WTC11 (cell line): ENCODE results near the gene ZDHHC16. TPM values are rescaled to one million over a fixed set of nuclear protein-coding genes. Genes with fewer than 3 reads are reported as not detected.

Experiments used
- ATAC-seq: fragments of 200-7000 bp; cut with Tn5 transposase; 2 replicates; pipeline ENCODE4 v1.10.0; 2021; ENCODE audit warnings: mild to moderate bottlenecking, moderate library complexity
- CTCF ChIA-PET: fragments of 300-600 bp; sonication (Branson Sonifier 250); formaldehyde crosslinking; loops from one replicate; lab custom pipeline; 2021; ENCODE audit warnings: antibody characterized with exemption; lab: Charles Lee
- POLR2A ChIA-PET: fragments of 350-600 bp; sonication (Branson Sonifier 250); formaldehyde crosslinking; loops from one replicate; lab custom pipeline; 2021; ENCODE audit warnings: antibody characterized with exemption; lab: Charles Lee
- DNase-seq: peaks from one replicate; pipeline ENCODE4 v3.0.0; 2021; ENCODE audit warnings: low spot score
- H3K27ac Mint-ChIP-seq: 2 replicates; pipeline ENCODE4 v1.8.0; 2021; ENCODE audit warnings: mixed read lengths
- H3K27me3 Mint-ChIP-seq: 2 replicates; pipeline ENCODE4 v1.8.0; 2021; ENCODE audit warnings: low read depth, mild to moderate bottlenecking, moderate library complexity, mixed read lengths
- H3K36me3 Mint-ChIP-seq: 2 replicates; pipeline ENCODE4 v1.8.0; 2021; ENCODE audit warnings: mixed read lengths
- H3K4me1 Mint-ChIP-seq: 2 replicates; pipeline ENCODE4 v1.8.0; 2022; ENCODE audit warnings: mixed read lengths
- H3K4me3 Mint-ChIP-seq: 2 replicates; pipeline ENCODE4 v1.8.0; 2021; ENCODE audit warnings: mild to moderate bottlenecking, moderate library complexity, mixed read lengths
- H3K9me3 Mint-ChIP-seq: 2 replicates; pipeline ENCODE4 v1.8.0; 2021; ENCODE audit warnings: mixed read lengths
- ELF4 ChIP-seq: sonication (generic); formaldehyde crosslinking; IDR thresholded peaks from 2 replicates; pipeline ENCODE4 v1.8.1; 2022; ENCODE audit warnings: low read depth, mild to moderate bottlenecking, moderate library complexity, missing genetic modification reagents
- FOXP1 ChIP-seq: sonication (generic); formaldehyde crosslinking; IDR thresholded peaks from 2 replicates; pipeline ENCODE4 v1.8.0; 2022; ENCODE audit warnings: missing genetic modification reagents, mild to moderate bottlenecking, moderate library complexity, borderline replicate concordance
- GTF2I ChIP-seq: fragments of 250-450 bp; sonication (Bioruptor Pico); conservative IDR thresholded peaks from 2 replicates; pipeline ENCODE4 v1.4.0; 2021; ENCODE audit warnings: mild to moderate bottlenecking
- HMGA2 ChIP-seq: fragments of 250-450 bp; sonication (Bioruptor Pico); IDR thresholded peaks from 2 replicates; pipeline ENCODE4 v1.4.0; 2021; ENCODE audit warnings: mild to moderate bottlenecking, moderate library complexity
- NFYB ChIP-seq: sonication (generic); formaldehyde crosslinking; conservative IDR thresholded peaks from 2 replicates; pipeline ENCODE4 v1.8.0; 2022; ENCODE audit warnings: low read depth, missing genetic modification reagents
- NR2C2 ChIP-seq: sonication (generic); formaldehyde crosslinking; IDR thresholded peaks from 2 replicates; pipeline ENCODE4 v1.8.0; 2022; ENCODE audit warnings: mild to moderate bottlenecking, missing genetic modification reagents
- PRRX2 ChIP-seq: fragments of 250-450 bp; sonication (Bioruptor Pico); IDR thresholded peaks from 2 replicates; pipeline ENCODE4 v1.8.0; 2021; ENCODE audit warnings: mild to moderate bottlenecking
- total RNA-seq: library from RNA; stranded (reverse); gene quantifications from 3 replicates; pipeline ENCODE4 v1.2.3, GENCODE V29; 2021
- TF ChIP-seq, protein P1 (sequence below): sonication (generic); formaldehyde crosslinking; IDR thresholded peaks from 2 replicates; pipeline ENCODE4 v1.8.0; 2022; ENCODE audit warnings: mild to moderate bottlenecking, missing genetic modification reagents
- TF ChIP-seq, protein P2 (sequence below): sonication (generic); formaldehyde crosslinking; IDR thresholded peaks from 2 replicates; pipeline ENCODE4 v1.8.1; 2023; ENCODE audit warnings: mild to moderate bottlenecking, moderate library complexity, missing genetic modification reagents
- TF ChIP-seq, protein P3 (sequence below): sonication (generic); formaldehyde crosslinking; IDR thresholded peaks from 2 replicates; pipeline ENCODE4 v1.8.0; 2023; ENCODE audit warnings: mild to moderate bottlenecking, missing genetic modification reagents
- TF ChIP-seq, protein P4 (sequence below): fragments of 250-450 bp; sonication (Bioruptor Pico); conservative IDR thresholded peaks from 2 replicates; pipeline ENCODE4 v1.9.0; 2021; ENCODE audit warnings: mild to moderate bottlenecking
- TF ChIP-seq, protein P5 (sequence below): fragments of 200-600 bp; IDR thresholded peaks from 2 replicates; pipeline ENCODE4 v1.8.0; 2022; ENCODE audit warnings: antibody characterized with exemption
- TF ChIP-seq, protein P6 (sequence below): sonication (generic); formaldehyde crosslinking; IDR thresholded peaks from 2 replicates; pipeline ENCODE4 v1.8.1; 2022; ENCODE audit warnings: missing genetic modification reagents, borderline replicate concordance

Gene ZDHHC16
- total RNA-seq, 1 experiment from 2014 or later = 44.4 TPM

DNA sequence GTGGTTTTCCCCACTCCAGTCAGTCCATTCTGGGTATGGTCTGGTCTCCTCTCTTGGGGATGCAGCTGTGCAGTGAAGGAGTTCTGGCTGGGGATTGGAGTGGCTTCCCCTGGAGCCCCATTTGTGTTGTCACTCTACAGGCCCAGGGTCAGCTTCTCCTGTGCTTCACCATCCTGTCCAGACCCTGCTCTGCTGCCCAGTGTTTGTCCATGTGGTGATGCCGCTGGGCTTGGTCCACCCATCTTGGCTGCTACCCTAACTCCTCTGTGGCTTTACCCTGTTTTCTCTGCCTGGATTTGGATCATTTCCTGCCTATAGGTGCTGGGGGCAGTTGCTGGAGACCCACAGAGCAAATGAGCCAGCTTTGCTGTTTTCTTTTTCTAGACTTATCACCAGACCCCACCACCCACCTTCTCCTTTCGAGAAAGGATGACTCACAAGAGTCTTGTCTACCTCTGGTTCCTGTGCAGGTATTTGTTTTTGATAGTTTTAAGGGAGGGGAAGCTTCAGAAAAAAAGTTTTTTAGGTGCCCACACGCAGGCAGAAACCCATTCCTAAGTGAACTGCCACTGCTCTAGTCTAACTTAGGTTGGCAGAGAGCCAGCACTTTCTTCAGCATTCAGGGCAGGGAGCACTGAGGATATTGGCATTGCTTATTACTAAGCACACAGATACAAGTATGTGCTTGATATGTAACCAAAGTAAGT is 8.5 kb downstream of the ZDHHC16 start:
- H3K4me3 Mint-ChIP-seq = no peak overlapping the region
- TF ChIP-seq ELF4 (CRISPR knock-in tag) = no peak
- TF ChIP-seq, protein P1, sequence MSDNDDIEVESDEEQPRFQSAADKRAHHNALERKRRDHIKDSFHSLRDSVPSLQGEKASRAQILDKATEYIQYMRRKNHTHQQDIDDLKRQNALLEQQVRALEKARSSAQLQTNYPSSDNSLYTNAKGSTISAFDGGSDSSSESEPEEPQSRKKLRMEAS = no peak
- TF ChIP-seq, protein P2, sequence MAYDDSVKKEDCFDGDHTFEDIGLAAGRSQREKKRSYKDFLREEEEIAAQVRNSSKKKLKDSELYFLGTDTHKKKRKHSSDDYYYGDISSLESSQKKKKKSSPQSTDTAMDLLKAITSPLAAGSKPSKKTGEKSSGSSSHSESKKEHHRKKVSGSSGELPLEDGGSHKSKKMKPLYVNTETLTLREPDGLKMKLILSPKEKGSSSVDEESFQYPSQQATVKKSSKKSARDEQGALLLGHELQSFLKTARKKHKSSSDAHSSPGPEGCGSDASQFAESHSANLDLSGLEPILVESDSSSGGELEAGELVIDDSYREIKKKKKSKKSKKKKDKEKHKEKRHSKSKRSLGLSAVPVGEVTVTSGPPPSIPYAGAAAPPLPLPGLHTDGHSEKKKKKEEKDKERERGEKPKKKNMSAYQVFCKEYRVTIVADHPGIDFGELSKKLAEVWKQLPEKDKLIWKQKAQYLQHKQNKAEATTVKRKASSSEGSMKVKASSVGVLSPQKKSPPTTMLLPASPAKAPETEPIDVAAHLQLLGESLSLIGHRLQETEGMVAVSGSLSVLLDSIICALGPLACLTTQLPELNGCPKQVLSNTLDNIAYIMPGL (CRISPR knock-in tag) = no peak
- no peak for TF ChIP-seq NFYB (CRISPR knock-in tag)
- no peak for TF ChIP-seq FOXP1 (CRISPR knock-in tag)
- no peak for TF ChIP-seq HMGA2

DNA sequence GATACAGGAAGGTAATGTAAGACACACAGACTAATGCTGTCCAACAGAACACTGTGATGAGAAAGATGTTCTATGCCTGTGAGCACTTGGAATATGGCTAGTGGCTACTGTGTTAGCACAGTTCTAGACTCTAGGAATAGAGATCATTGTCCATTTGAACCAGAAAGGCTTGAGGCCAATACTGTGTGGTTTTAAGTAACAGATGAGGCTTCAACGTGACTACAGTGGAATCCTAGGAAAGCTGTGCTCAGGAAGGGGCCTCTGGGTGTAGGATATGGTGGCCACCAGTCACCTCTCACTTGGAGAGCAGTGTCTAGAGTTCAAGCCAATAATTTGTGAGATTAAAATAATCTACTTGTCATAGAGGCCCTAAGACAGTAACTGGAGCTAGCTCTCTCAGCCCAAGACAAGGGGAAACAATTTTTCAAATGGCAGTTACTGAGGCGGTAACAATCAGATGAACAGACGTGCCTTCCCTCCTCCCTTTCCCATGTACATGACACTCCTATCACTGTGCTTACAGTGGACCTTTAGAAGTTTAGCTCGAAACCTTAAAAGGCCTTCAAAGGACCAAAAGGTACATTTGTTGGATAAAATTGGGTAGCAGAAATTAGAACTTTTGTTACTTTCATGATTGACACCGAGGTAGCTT is 10.2 kb downstream of the ZDHHC16 start:
- Mint-ChIP-seq H3K27ac (peak overlapping the region; percentile 49), H3K27me3 (no peaks in the 10 kb centered on the region), H3K4me3 (no peak overlapping the region), H3K9me3 (0 out of 2 replicates have a peak, but pooled peaks cover 5% of the 10 kb centered on the region), H3K4me1 (no peaks in the 10 kb centered on the region), H3K36me3 (peaks cover 76% of the 10 kb centered on the region)
- ChIA-PET CTCF (interaction anchor here (0.9 kb wide), 1 partner anchor 156 kb away, joined by 4 read pairs; no protein-coding TSS in a partner anchor), POLR2A (interaction anchor here (0.5 to 1.2 kb wide), 3 partner anchors 55 to 184 kb away, joined by 3 read pairs; partner anchors contain the start of gene PI4K2A)
- no peak for DNase-seq
- no peak for ATAC-seq
- TF ChIP-seq NR2C2 = no peak
- TF ChIP-seq, protein P3, sequence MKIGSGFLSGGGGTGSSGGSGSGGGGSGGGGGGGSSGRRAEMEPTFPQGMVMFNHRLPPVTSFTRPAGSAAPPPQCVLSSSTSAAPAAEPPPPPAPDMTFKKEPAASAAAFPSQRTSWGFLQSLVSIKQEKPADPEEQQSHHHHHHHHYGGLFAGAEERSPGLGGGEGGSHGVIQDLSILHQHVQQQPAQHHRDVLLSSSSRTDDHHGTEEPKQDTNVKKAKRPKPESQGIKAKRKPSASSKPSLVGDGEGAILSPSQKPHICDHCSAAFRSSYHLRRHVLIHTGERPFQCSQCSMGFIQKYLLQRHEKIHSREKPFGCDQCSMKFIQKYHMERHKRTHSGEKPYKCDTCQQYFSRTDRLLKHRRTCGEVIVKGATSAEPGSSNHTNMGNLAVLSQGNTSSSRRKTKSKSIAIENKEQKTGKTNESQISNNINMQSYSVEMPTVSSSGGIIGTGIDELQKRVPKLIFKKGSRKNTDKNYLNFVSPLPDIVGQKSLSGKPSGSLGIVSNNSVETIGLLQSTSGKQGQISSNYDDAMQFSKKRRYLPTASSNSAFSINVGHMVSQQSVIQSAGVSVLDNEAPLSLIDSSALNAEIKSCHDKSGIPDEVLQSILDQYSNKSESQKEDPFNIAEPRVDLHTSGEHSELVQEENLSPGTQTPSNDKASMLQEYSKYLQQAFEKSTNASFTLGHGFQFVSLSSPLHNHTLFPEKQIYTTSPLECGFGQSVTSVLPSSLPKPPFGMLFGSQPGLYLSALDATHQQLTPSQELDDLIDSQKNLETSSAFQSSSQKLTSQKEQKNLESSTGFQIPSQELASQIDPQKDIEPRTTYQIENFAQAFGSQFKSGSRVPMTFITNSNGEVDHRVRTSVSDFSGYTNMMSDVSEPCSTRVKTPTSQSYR (CRISPR knock-in tag) = no peak
- no peak for TF ChIP-seq PRRX2 (CRISPR knock-in tag)
- TF ChIP-seq GTF2I (CRISPR knock-in tag) = no peak
- TF ChIP-seq, protein P4, sequence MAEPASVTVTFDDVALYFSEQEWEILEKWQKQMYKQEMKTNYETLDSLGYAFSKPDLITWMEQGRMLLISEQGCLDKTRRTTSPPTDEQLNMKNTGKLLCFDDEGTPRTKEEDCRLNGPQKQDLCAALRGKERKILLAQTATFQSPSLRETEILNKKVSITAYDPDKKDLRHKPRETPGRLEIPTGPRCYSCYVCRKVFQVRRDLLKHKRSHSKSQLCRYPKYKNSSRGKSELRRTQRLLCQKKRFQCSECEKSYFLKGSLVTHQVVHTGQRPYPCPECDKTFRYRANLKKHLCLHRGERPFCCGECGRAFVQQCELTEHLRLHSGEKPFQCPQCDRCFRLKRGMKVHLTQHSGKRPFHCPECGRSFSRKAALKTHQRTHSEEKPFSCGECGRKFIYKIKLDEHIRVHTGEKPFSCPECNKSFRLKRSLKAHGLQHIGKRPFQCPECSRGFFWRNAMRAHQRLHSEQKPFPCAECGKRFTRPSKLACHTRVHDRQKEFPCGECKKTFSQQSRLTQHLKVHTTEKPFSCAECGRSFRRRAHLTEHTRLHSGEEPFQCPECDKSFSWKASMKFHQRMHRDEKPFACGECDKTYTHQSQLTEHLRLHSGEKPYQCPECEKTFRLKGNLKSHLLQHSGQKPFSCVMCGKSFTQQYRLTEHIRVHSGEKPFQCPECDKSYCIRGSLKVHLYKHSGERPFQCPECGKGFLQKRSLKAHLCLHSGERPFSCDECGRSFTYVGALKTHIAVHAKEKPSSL (CRISPR knock-in tag) = no peak
- TF ChIP-seq, protein P5, sequence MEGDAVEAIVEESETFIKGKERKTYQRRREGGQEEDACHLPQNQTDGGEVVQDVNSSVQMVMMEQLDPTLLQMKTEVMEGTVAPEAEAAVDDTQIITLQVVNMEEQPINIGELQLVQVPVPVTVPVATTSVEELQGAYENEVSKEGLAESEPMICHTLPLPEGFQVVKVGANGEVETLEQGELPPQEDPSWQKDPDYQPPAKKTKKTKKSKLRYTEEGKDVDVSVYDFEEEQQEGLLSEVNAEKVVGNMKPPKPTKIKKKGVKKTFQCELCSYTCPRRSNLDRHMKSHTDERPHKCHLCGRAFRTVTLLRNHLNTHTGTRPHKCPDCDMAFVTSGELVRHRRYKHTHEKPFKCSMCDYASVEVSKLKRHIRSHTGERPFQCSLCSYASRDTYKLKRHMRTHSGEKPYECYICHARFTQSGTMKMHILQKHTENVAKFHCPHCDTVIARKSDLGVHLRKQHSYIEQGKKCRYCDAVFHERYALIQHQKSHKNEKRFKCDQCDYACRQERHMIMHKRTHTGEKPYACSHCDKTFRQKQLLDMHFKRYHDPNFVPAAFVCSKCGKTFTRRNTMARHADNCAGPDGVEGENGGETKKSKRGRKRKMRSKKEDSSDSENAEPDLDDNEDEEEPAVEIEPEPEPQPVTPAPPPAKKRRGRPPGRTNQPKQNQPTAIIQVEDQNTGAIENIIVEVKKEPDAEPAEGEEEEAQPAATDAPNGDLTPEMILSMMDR = no peak
- TF ChIP-seq, protein P6, sequence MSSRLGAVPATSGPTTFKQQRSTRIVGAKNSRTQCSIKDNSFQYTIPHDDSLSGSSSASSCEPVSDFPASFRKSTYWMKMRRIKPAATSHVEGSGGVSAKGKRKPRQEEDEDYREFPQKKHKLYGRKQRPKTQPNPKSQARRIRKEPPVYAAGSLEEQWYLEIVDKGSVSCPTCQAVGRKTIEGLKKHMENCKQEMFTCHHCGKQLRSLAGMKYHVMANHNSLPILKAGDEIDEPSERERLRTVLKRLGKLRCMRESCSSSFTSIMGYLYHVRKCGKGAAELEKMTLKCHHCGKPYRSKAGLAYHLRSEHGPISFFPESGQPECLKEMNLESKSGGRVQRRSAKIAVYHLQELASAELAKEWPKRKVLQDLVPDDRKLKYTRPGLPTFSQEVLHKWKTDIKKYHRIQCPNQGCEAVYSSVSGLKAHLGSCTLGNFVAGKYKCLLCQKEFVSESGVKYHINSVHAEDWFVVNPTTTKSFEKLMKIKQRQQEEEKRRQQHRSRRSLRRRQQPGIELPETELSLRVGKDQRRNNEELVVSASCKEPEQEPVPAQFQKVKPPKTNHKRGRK (CRISPR knock-in tag) = no peak

More for the DNA sequence above, 8.5 kb downstream of the ZDHHC16 start:
- DNase-seq (no peak), ATAC-seq (no peak)
- peak overlapping the region; percentile 53; the same call in 1 of the 2 replicates for H3K27ac Mint-ChIP-seq
- H3K27me3 Mint-ChIP-seq = no peaks in the 10 kb centered on the region
- ChIA-PET CTCF (interaction anchor here (2.0 kb wide), 1 partner anchor 10 kb away, joined by 6 read pairs; no protein-coding TSS in a partner anchor), POLR2A (interaction anchor here (1.1 to 1.2 kb wide), 2 partner anchors 20 to 27 kb away, joined by 3 read pairs; no protein-coding TSS in a partner anchor)
- H3K4me1 Mint-ChIP-seq = no peaks in the 10 kb centered on the region
- 0 out of 2 replicates have a peak, but pooled peaks cover 5% of the 10 kb centered on the region for H3K9me3 Mint-ChIP-seq
- peaks cover 59% of the 10 kb centered on the region for H3K36me3 Mint-ChIP-seq
